Sigmoid colon (tissue), 7 donors: ENCODE measurements around the gene TNFRSF12A. TPM values are rescaled to one million over a fixed set of nuclear protein-coding genes. Genes with fewer than 3 reads are reported as not detected.

Source experiments
- DNase-seq: peaks from one replicate; pipeline ENCODE4 v3.0.0-alpha.2; 2019
- H3K27ac ChIP-seq, 4 donors: fragments of 200-600 bp; sonication (generic); one replicate each; pipeline ENCODE4 v1.5.1; 2016 to 2019; ENCODE audit warnings: mild to moderate bottlenecking in 1 of 4
- H3K27me3 ChIP-seq, 3 donors: fragments of 200-600 bp; sonication (generic); one replicate each; pipeline ENCODE4 v1.5.1; 2019; ENCODE audit warnings: mild to moderate bottlenecking in 1 of 3
- H3K36me3 ChIP-seq, 4 donors: fragments of 200-600 bp; sonication (generic); one replicate each; pipeline ENCODE4 v1.5.1; 2016 to 2019
- H3K4me1 ChIP-seq, 4 donors: fragments of 200-600 bp; sonication (generic); one replicate each; pipeline ENCODE4 v1.5.1; 2017 to 2019
- H3K4me3 ChIP-seq, 4 donors: fragments of 200-600 bp; sonication (generic); one replicate each; pipeline ENCODE4 v1.5.1; 2017 to 2019; ENCODE audit warnings: mild to moderate bottlenecking in 2 of 4, moderate library complexity in 1 of 4
- H3K9me3 ChIP-seq, 4 donors: fragments of 200-600 bp in 3 of 4; sonication (generic) in 3 of 4; one replicate each; pipeline versions ENCODE4 v1.5.1 to v1.6.1; 2013 to 2019
- CTCF ChIP-seq, 4 experiments: fragments of 450-650 bp in 3 of 4; fragments of 200-600 bp in 1 of 4; IDR thresholded peaks; one replicate each; pipeline ENCODE4 v1.5.1; 2016 to 2019; ENCODE audit warnings: antibody characterized with exemption in 4 of 4, mild to moderate bottlenecking in 3 of 4, moderate library complexity in 2 of 4
- EP300 ChIP-seq, 4 donors: sonication (generic); formaldehyde crosslinking; IDR thresholded peaks; one replicate each; pipeline ENCODE4 v1.6.1; 2017; ENCODE audit warnings: antibody characterized with exemption in 4 of 4
- POLR2A ChIP-seq, 2 donors: fragments of 450-650 bp; IDR thresholded peaks; one replicate each; pipeline ENCODE4 v1.6.1; 2016; ENCODE audit warnings: antibody characterized with exemption in 2 of 2, mild to moderate bottlenecking in 2 of 2, moderate library complexity in 2 of 2
- POLR2AphosphoS5 ChIP-seq, 4 donors: sonication (generic); formaldehyde crosslinking; IDR thresholded peaks; one replicate each; pipeline ENCODE4 v1.6.1; 2017; ENCODE audit warnings: antibody characterized with exemption in 4 of 4
- WGBS, 2 donors: extraction: QIAGEN DNeasy Blood & Tissue Kit; methylation state at CpG; one replicate each; pipeline ENCODE4 v1.1.7; 2013; 5-methylcytosine and 5-hydroxymethylcytosine counted together
- intact Hi-C: fragments of 100-400 bp; cut with DNase I; formaldehyde crosslinking; loops from one replicate; pipeline ENCODE4 v1.15.1; 2023
- polyA plus RNA-seq, 3 donors: library from polyadenylated mRNA; stranded (reverse); fragments of 200-250 nt; gene quantifications; one replicate each; pipeline ENCODE4 v1.2.3, GENCODE V29; 2013
- total RNA-seq, 4 donors: library from RNA; depleted of rRNA; stranded (reverse); fragments of >200 nt; gene quantifications; one replicate each; pipeline ENCODE4 v1.1.0, GENCODE V29; 2016
- donor health status: healthy with polysubstance abuse.
- donor health status: Bipolar disorder and iron deficiency.
- donor health status: healthy.

The TNFRSF12A gene
- total and polyA plus RNA-seq, 7 donors = 6.1 to 78.2 (median 10.3) TPM

DNA sequence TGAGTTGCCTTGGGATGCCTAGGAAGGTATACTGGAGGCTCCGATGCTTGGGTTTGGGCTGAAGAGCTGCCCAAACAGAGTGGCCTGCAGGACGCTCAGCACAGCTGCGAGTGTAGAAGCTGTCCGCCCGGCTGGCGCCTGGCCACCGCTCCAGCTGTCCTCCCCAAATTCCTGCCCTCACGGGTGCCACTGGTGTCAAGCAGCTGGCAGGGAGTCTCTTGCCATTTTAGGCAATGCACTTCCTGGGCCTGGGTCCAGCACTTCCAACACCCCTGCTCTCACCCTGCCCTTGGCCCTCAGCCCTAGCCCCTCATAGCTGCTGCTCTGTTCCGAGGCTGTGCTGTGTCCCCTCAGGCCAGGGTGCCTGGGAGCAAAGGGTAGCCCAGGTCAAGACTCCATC is 34.7 kb upstream of the TNFRSF12A start:
- Histone ChIP-seq H3K27me3 (peaks cover 0 to 20% (median 0%) of the 10 kb centered on the region in 3 donors), H3K4me1 (peaks cover 0 to 21% (median 18%) of the 10 kb centered on the region in 4 donors), H3K4me3 (no peak overlapping the region), H3K9me3 (no peaks in the 10 kb centered on the region), H3K27ac (no peak overlapping the region), H3K36me3 (no peaks in the 10 kb centered on the region)
- 66 to 85% methylated on average over 9 of the region's 9 CpGs for WGBS, 2 donors
- no peak for DNase-seq
- intact Hi-C loops = no loop called here
- no peak for TF ChIP-seq EP300 (IDR thresholded peaks at IDR 0.05)
- no peak for TF ChIP-seq CTCF (IDR thresholded peaks at IDR 0.05)
- no peak for TF ChIP-seq POLR2A (IDR thresholded peaks at IDR 0.05)
- TF ChIP-seq POLR2AphosphoS5 (IDR thresholded peaks at IDR 0.05) = no peak

- intact Hi-C loops = no loop called here
- Histone ChIP-seq H3K4me3 (no peak overlapping the region), H3K9me3 (no peaks in the 10 kb centered on the region), H3K4me1 (peaks cover 0 to 18% (median 14%) of the 10 kb centered on the region in 4 donors), H3K27ac (no peak overlapping the region), H3K27me3 (peaks cover 0 to 22% (median 0%) of the 10 kb centered on the region in 3 donors), H3K36me3 (no peaks in the 10 kb centered on the region)
- DNase-seq = no peak
- TF ChIP-seq EP300 (IDR thresholded peaks at IDR 0.05) (no peak), POLR2A (IDR thresholded peaks at IDR 0.05) (no peak), POLR2AphosphoS5 (IDR thresholded peaks at IDR 0.05) (no peak), CTCF (IDR thresholded peaks at IDR 0.05) (no peak)
- 82 to 90% methylated on average over 15 of the region's 15 CpGs for WGBS, 2 donors
These were observed 34.2 kb upstream of the TNFRSF12A start for GRCh38 chr16:2985893-2986355.

DNA sequence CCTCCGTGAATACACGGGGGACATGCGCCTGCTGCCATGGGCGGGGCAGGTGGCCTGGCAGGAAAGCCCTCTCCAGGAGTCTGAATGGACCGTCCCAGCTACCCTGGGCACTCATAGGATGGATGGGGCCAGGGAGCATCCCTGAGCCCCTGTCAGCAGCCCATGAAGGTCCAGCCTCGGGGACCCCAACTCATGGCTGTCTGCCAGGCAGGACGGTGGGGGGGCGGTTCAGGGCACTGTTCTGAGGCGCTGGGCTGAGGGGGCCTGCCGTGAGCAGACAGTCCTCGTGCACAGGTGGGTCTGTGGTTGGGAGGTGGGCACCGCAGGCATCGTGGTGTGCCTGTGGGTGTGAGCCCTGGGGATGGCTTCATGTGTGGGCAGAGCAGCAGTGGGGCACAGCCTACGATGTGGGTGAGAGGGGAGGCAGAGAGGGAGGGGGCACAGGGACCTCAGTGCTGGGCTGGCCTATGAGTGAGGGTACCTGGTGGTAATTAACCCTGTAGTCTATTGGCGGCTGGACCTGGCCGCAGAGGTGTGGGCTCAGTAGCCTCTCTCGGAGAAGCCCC is 33.5 kb upstream of the TNFRSF12A start:
- 70 to 82% methylated on average over 17 of the region's 17 CpGs for WGBS, 2 donors
- no peaks in the 10 kb centered on the region for H3K36me3 ChIP-seq
- DNase-seq = no peak
- H3K4me3 ChIP-seq = no peak overlapping the region
- TF ChIP-seq POLR2AphosphoS5 (IDR thresholded peaks at IDR 0.05) (no peak), EP300 (IDR thresholded peaks at IDR 0.05) (no peak), CTCF (IDR thresholded peaks at IDR 0.05) (no peak), POLR2A (IDR thresholded peaks at IDR 0.05) (no peak)
- no peak overlapping the region for H3K27ac ChIP-seq
- H3K4me1 ChIP-seq = peaks cover 0 to 12% (median 9%) of the 10 kb centered on the region in 4 donors
- H3K9me3 ChIP-seq = no peaks in the 10 kb centered on the region
- H3K27me3 ChIP-seq = peaks cover 0 to 22% (median 0%) of the 10 kb centered on the region in 3 donors
- intact Hi-C loops = no loop called here

DNA sequence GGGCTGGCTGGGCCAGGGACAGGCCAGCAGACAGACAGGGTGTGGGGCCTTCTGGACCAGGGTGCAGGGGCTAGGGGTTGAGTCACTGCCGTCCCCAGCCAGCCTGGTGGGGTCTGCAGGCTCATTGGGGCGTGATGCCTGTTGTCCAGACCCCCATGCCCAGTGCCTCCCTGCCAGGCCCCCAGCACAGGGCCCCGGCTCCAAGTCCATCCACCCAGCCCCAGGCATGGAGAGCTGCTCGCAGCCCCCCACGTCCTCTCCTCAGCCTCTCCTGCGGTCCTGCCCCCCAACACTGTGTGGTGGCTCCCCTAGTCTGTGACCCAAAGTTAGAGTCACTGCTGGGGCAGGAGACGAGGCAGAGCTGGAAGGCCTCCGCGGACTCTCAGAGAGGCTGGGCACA is 32.9 kb upstream of the TNFRSF12A start:
- 86 to 91% methylated on average over 9 of the region's 9 CpGs for WGBS, 2 donors
- no peaks in the 10 kb centered on the region for H3K9me3 ChIP-seq
- no peak overlapping the region for H3K27ac ChIP-seq
- TF ChIP-seq CTCF (IDR thresholded peaks at IDR 0.05) (no peak), POLR2A (IDR thresholded peaks at IDR 0.05) (no peak), POLR2AphosphoS5 (IDR thresholded peaks at IDR 0.05) (no peak), EP300 (IDR thresholded peaks at IDR 0.05) (no peak)
- no peaks in the 10 kb centered on the region for H3K36me3 ChIP-seq
- H3K4me1 ChIP-seq = peaks cover 0 to 12% (median 9%) of the 10 kb centered on the region in 4 donors
- DNase-seq = no peak
- H3K27me3 ChIP-seq = peaks cover 0 to 22% (median 0%) of the 10 kb centered on the region in 3 donors
- intact Hi-C loops = no loop called here
- H3K4me3 ChIP-seq = no peak overlapping the region

GRCh38 chr16:2987833-2988232 is 32.3 kb upstream of the TNFRSF12A start:
- no peak for DNase-seq
- WGBS, 2 donors = 78 to 84% methylated on average over 8 of the region's 8 CpGs
- no peak overlapping the region for H3K4me3 ChIP-seq
- H3K36me3 ChIP-seq = no peaks in the 10 kb centered on the region
- peaks cover 0 to 22% (median 0%) of the 10 kb centered on the region in 3 donors for H3K27me3 ChIP-seq
- intact Hi-C loops = no loop called here
- no peak for TF ChIP-seq CTCF (IDR thresholded peaks at IDR 0.05)
- TF ChIP-seq POLR2AphosphoS5 (IDR thresholded peaks at IDR 0.05) = no peak
- no peak for TF ChIP-seq POLR2A (IDR thresholded peaks at IDR 0.05)
- TF ChIP-seq EP300 (IDR thresholded peaks at IDR 0.05) = no peak
- H3K27ac ChIP-seq = no peak overlapping the region
- no peaks in the 10 kb centered on the region for H3K9me3 ChIP-seq
- peaks cover 0 to 12% (median 9%) of the 10 kb centered on the region in 4 donors for H3K4me1 ChIP-seq
